ENCODE data around the gene SPATA33. TPM values are rescaled to one million over a fixed set of nuclear protein-coding genes. Genes with fewer than 3 reads are reported as not detected.

SPATA33 gene
- total and polyA plus RNA-seq, 4 donors, result 5.4 to 19.1 (median 8.8) TPM

DNA sequence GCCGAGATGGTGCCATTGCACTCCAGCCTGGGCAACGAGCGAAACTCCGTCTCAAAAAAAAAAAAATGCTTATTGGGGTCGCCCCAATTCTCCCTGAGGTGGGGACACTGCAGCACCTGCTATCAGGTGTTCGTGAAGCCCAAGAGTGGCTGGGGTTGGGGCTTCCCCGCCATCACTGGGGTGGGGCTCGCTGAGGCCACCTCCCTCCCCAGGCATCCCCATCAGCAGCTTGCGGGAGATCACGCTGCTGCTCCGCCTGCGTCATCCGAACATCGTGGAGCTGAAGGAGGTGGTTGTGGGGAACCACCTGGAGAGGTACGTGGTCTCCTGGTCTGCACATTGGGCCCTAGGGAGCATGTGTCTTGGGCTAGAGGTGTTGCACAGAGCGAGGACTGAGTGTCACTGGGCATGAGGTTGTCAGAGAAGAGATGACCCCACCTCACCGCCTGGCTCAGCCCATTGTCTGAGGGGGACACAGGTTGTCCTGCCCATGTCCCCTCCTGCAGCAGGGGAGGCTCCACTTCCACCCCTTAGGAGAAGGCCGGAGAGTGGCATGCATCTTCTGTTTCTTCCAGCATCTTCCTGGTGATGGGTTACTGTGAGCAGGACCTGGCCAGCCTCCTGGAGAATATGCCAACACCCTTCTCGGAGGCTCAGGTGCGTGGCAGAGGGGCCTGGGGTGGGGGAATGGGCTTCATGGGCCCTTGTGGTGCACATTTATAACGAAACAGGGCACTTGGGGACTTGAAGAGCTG lies 33.8 kb downstream of the SPATA33 start:
- DNase-seq, result no peak
- Histone ChIP-seq H3K4me3 (no peak overlapping the region), H3K27me3 (ENCODE audit: control insufficient read depth in 3 of 3, insufficient read depth in 3 of 3, low read length in 2 of 3) (no peaks in the 10 kb centered on the region), H3K36me3 (ENCODE audit: control insufficient read depth in 4 of 4, insufficient read depth in 4 of 4, low read length in 4 of 4) (peaks cover 4 to 51% (median 21%) of the 10 kb centered on the region in 4 donors), H3K4me1 (ENCODE audit: control insufficient read depth in 5 of 5, insufficient read depth in 5 of 5, low read length in 5 of 5) (peaks cover 0 to 9% (median 4%) of the 10 kb centered on the region in 5 donors), H3K9me3 (ENCODE audit: control insufficient read depth in 4 of 4, insufficient read depth in 3 of 4, low read length in 3 of 4) (no peaks in the 10 kb centered on the region), H3K9ac (ENCODE audit: insufficient read depth in 1 of 2, low read length in 2 of 2) (no peak overlapping the region), H3K27ac (ENCODE audit: low read depth in 1 of 2, low read length in 1 of 2) (no peak overlapping the region)
- 96% methylated on average over 21 of the region's 21 CpGs for WGBS, 2 donors
- ATAC-seq (ENCODE audit: insufficient read depth, low FRiP score), result no peak
- TF ChIP-seq, protein P1, sequence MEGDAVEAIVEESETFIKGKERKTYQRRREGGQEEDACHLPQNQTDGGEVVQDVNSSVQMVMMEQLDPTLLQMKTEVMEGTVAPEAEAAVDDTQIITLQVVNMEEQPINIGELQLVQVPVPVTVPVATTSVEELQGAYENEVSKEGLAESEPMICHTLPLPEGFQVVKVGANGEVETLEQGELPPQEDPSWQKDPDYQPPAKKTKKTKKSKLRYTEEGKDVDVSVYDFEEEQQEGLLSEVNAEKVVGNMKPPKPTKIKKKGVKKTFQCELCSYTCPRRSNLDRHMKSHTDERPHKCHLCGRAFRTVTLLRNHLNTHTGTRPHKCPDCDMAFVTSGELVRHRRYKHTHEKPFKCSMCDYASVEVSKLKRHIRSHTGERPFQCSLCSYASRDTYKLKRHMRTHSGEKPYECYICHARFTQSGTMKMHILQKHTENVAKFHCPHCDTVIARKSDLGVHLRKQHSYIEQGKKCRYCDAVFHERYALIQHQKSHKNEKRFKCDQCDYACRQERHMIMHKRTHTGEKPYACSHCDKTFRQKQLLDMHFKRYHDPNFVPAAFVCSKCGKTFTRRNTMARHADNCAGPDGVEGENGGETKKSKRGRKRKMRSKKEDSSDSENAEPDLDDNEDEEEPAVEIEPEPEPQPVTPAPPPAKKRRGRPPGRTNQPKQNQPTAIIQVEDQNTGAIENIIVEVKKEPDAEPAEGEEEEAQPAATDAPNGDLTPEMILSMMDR (IDR thresholded peaks at IDR 0.05; ENCODE audit: control extremely low read depth, extremely low read depth), result no peak

DNA sequence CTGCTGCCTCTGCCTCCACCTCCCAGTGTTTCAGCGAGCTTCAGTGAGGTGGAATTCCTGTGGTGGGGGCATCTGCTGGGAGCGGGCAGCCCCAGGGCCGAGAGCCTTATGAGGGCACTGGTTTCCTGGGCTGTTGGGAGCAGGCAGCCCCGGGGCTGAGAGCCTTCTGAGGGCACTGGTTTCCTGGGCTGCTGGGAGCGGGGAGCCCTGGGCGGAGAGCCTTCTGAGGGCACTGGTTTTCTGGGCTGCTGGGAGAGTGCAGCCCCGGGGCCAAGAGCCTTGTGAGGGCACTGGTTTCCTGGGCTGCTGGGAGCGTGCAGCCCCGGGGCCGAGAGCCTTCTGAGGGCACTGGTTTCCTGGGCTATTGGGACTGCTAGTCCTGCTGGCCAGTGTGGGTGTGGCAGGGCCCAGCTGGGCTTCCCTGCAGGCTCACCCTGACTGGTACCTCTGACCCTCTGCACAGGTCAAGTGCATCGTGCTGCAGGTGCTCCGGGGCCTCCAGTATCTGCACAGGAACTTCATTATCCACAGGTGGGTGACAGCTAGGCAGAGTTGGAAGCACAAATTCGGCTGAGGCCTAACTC lies 34.4 kb downstream of the SPATA33 start:
- H3K9ac ChIP-seq (ENCODE audit: insufficient read depth in 1 of 2, low read length in 2 of 2), result no peak overlapping the region
- H3K9me3 ChIP-seq (ENCODE audit: control insufficient read depth in 4 of 4, insufficient read depth in 3 of 4, low read length in 3 of 4), result no peaks in the 10 kb centered on the region
- ATAC-seq (ENCODE audit: insufficient read depth, low FRiP score) (no peak), DNase-seq (no peak)
- H3K27ac ChIP-seq (ENCODE audit: low read depth in 1 of 2, low read length in 1 of 2), result no peak overlapping the region
- H3K27me3 ChIP-seq (ENCODE audit: control insufficient read depth in 3 of 3, insufficient read depth in 3 of 3, low read length in 2 of 3), result no peaks in the 10 kb centered on the region
- H3K4me1 ChIP-seq (ENCODE audit: control insufficient read depth in 5 of 5, insufficient read depth in 5 of 5, low read length in 5 of 5), result peaks cover 0 to 8% (median 4%) of the 10 kb centered on the region in 5 donors
- WGBS, 2 donors, result 90 to 92% methylated on average over 13 of the region's 13 CpGs
- H3K36me3 ChIP-seq (ENCODE audit: control insufficient read depth in 4 of 4, insufficient read depth in 4 of 4, low read length in 4 of 4), result peaks cover 4 to 57% (median 21%) of the 10 kb centered on the region in 4 donors
- TF ChIP-seq, protein P1 (IDR thresholded peaks at IDR 0.05; ENCODE audit: control extremely low read depth, extremely low read depth), result no peak
- no peak overlapping the region for H3K4me3 ChIP-seq

DNA sequence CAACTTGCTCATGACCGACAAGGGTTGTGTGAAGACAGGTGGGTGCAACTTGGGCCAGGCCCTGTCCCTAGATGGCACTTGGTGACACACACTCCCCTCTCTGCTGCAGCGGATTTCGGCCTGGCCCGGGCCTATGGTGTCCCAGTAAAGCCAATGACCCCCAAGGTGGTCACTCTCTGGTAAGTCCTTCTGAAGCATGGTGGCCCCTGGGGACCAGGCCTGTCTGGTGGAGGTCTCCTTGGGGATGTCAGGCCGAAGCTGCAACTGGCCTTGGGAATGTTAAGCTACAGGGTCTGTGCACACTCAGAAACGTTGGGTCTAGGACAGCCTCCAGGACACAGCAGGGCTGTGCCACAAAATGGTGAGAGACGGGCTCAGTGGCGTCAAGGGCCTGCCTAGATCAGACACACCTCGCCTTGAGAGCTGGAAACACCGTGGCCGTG lies 35.7 kb downstream of the SPATA33 start:
- 93 to 97% methylated on average over 11 of the region's 11 CpGs for WGBS, 2 donors
- H3K36me3 ChIP-seq (ENCODE audit: control insufficient read depth in 4 of 4, insufficient read depth in 4 of 4, low read length in 4 of 4), result peaks cover 4 to 68% (median 20%) of the 10 kb centered on the region in 4 donors

More for the DNA sequence above, 35.7 kb downstream of the SPATA33 start:
- Histone ChIP-seq H3K27ac (ENCODE audit: low read depth in 1 of 2, low read length in 1 of 2) (no peak overlapping the region), H3K4me3 (no peak overlapping the region), H3K4me1 (ENCODE audit: control insufficient read depth in 5 of 5, insufficient read depth in 5 of 5, low read length in 5 of 5) (no peaks in the 10 kb centered on the region), H3K9ac (ENCODE audit: insufficient read depth in 1 of 2, low read length in 2 of 2) (no peak overlapping the region), H3K27me3 (ENCODE audit: control insufficient read depth in 3 of 3, insufficient read depth in 3 of 3, low read length in 2 of 3) (no peaks in the 10 kb centered on the region), H3K9me3 (ENCODE audit: control insufficient read depth in 4 of 4, insufficient read depth in 3 of 4, low read length in 3 of 4) (no peaks in the 10 kb centered on the region)
- no peak for DNase-seq
- TF ChIP-seq, protein P1 (IDR thresholded peaks at IDR 0.05; ENCODE audit: control extremely low read depth, extremely low read depth), result no peak
- no peak for ATAC-seq (ENCODE audit: insufficient read depth, low FRiP score)
